Testis (tissue), 3 donors: ENCODE measurements around the gene CMPK1. TPM values are rescaled to one million over a fixed set of nuclear protein-coding genes. Genes with fewer than 3 reads are reported as not detected.
A peak's percentile ranks its signal among the peaks of the same experiment; 100 is the strongest.
"Not testable (repeated sequence)": the region's sequence is repeated elsewhere in the genome, so short reads cannot be mapped to it uniquely, and the experiment has no call there.

Source experiments
- DNase-seq: peaks from one replicate; pipeline ENCODE4 v3.0.0-alpha.2; 2019
- H3K27ac ChIP-seq, 2 donors: fragments of 200-600 bp; sonication (generic); one replicate each; pipeline ENCODE4 v1.5.1; 2019
- H3K27me3 ChIP-seq: fragments of 200-600 bp; sonication (generic); one replicate; pipeline ENCODE4 v1.5.1; 2019
- H3K36me3 ChIP-seq: fragments of 200-600 bp; sonication (generic); one replicate; pipeline ENCODE4 v1.5.1; 2017; ENCODE audit warnings: low read depth; ENCODE audit errors: missing control alignments
- H3K4me1 ChIP-seq: fragments of 200-600 bp; sonication (generic); one replicate; pipeline ENCODE4 v1.5.1; 2019
- H3K4me3 ChIP-seq, 2 donors: fragments of 200-600 bp; sonication (generic); one replicate each; pipeline ENCODE4 v1.5.1; 2017 to 2019
- H3K9me3 ChIP-seq: fragments of 200-600 bp; sonication (generic); one replicate; pipeline ENCODE4 v1.5.1; 2017
- CTCF ChIP-seq, 3 experiments: fragments of 450-650 bp in 2 of 3; fragments of 200-600 bp in 1 of 3; sonication (generic) in 1 of 3; IDR thresholded peaks; one replicate each; pipeline ENCODE4 v1.5.1; 2016 to 2019; ENCODE audit warnings: antibody characterized with exemption in 3 of 3, mild to moderate bottlenecking in 2 of 3, moderate library complexity in 1 of 3
- POLR2A ChIP-seq: fragments of 450-650 bp; IDR thresholded peaks from one replicate; pipeline ENCODE4 v1.6.1; 2017; ENCODE audit warnings: antibody characterized with exemption, mild to moderate bottlenecking, moderate library complexity
- WGBS, 2 donors: methylation state at CpG; one replicate each; pipeline ENCODE4 v1.1.5; 2018; 5-methylcytosine and 5-hydroxymethylcytosine counted together
- intact Hi-C: fragments of 100-400 bp; cut with DNase I; formaldehyde crosslinking; loops from one replicate; pipeline ENCODE4 v1.15.1; 2023; ENCODE audit warnings: low total_unique reads
- polyA plus RNA-seq: library from polyadenylated mRNA; stranded (reverse); fragments of 350-450 nt; fragmentation: Illumina TruSeq; extraction: RNeasy Lipid Tissue Mini Kit (QIAGEN cat#74804); gene quantifications from one replicate; pipeline ENCODE4 v1.2.3, GENCODE V29; 2014; ENCODE audit warnings: low read depth, low replicate concordance; ENCODE audit not compliant: insufficient read depth
- total RNA-seq, 2 donors: library from RNA; depleted of rRNA; stranded (reverse); fragments of >200 nt; gene quantifications; one replicate each; pipeline ENCODE4 v1.2.3, GENCODE V29; 2016

Gene CMPK1
- total and polyA plus RNA-seq, 3 donors from 2014 or later = 35.1 to 37.0 (median 36.1) TPM

- intact Hi-C loops = no loop called here
- Histone ChIP-seq H3K36me3 (no peaks in the 10 kb centered on the region), H3K27me3 (no peaks in the 10 kb centered on the region), H3K9me3 (no peaks in the 10 kb centered on the region), H3K4me1 (peaks cover 22% of the 10 kb centered on the region), H3K27ac (peak overlapping the region; percentile 94 to 99), H3K4me3 (peak overlapping the region; percentile 90 to 92)
- DNase-seq = no peak
- WGBS, 2 donors = 32 to 43% methylated on average over 9 of the region's 9 CpGs
- no peak for TF ChIP-seq CTCF (IDR thresholded peaks at IDR 0.05)
- no peak for TF ChIP-seq POLR2A
These were observed 1.3 kb downstream of the CMPK1 start for GRCh38 chr1:47334765-47335435.

- Histone ChIP-seq H3K4me1 (peaks cover 20% of the 10 kb centered on the region), H3K27ac (no peak overlapping the region), H3K9me3 (no peaks in the 10 kb centered on the region), H3K36me3 (no peaks in the 10 kb centered on the region), H3K4me3 (no peak overlapping the region), H3K27me3 (no peaks in the 10 kb centered on the region)
- 88 to 90% methylated on average over 6 of the region's 6 CpGs for WGBS, 2 donors
- no peak for TF ChIP-seq CTCF (IDR thresholded peaks at IDR 0.05)
- no peak for TF ChIP-seq POLR2A
- intact Hi-C loops = no loop called here
- DNase-seq = no peak
These were observed 3.8 kb downstream of the CMPK1 start for GRCh38 chr1:47337350-47337749.

GRCh38 chr1:47338249-47339077, 4.9 kb downstream of the CMPK1 start:
- peaks cover 13% of the 10 kb centered on the region for H3K4me1 ChIP-seq
- H3K27ac ChIP-seq = no peak overlapping the region
- TF ChIP-seq CTCF (IDR thresholded peaks at IDR 0.05) (no peak), POLR2A (no peak)

GRCh38 chr1:47340227-47340626, 6.6 kb downstream of the CMPK1 start:
- Histone ChIP-seq H3K27ac (no peak overlapping the region), H3K4me1 (peaks cover 7% of the 10 kb centered on the region), H3K9me3 (no peaks in the 10 kb centered on the region), H3K36me3 (no peaks in the 10 kb centered on the region), H3K27me3 (no peaks in the 10 kb centered on the region), H3K4me3 (no peak overlapping the region)
- intact Hi-C loops = no loop called here
- TF ChIP-seq POLR2A (no peak), CTCF (IDR thresholded peaks at IDR 0.05) (no peak)
- WGBS, 2 donors = 61 to 82% methylated on average over 4 of the region's 4 CpGs
- no peak for DNase-seq

More at GRCh38 chr1:47338249-47339077, 4.9 kb downstream of the CMPK1 start:
- intact Hi-C loops = no loop called here
- Histone ChIP-seq H3K4me3 (no peak overlapping the region), H3K36me3 (no peaks in the 10 kb centered on the region), H3K9me3 (no peaks in the 10 kb centered on the region), H3K27me3 (no peaks in the 10 kb centered on the region)
- DNase-seq = no peak

- H3K4me1 ChIP-seq, H3K27ac ChIP-seq, intact Hi-C loops, H3K27me3 ChIP-seq, H3K9me3 ChIP-seq, H3K4me3 ChIP-seq, DNase-seq, H3K36me3 ChIP-seq: not testable (repeated sequence)
- WGBS, 2 donors = 93 to 98% methylated on average over 5 of the region's 5 CpGs
These were observed 13.4 kb downstream of the CMPK1 start for GRCh38 chr1:47346979-47347378.
